ENCODE measurements around the gene ELMO1. TPM values are rescaled to one million over a fixed set of nuclear protein-coding genes. Genes with fewer than 3 reads are reported as not detected.

Gene ELMO1
- total RNA-seq (2014; rRNA removed; shearing (Covaris generic)), result 21.7 and 36.3 TPM in 2 replicates

GRCh38 chr7:37448636-37449361, at the start of gene ELMO1:
Gene ELMO1 (minus strand): TSS chr7:37448864. CDS start chr7:37342690, 106,174 bp downstream.
- peak; percentile 82 for DNase-seq (ENCODE audit: low read depth)

GRCh38 chr7:37497576-37497975, 48.9 kb upstream of the ELMO1 start:
- DNase-seq (ENCODE audit: low read depth), result no peak

GRCh38 chr7:37495574-37496184, 47.0 kb upstream of the ELMO1 start:
- DNase-seq (ENCODE audit: low read depth), result peak; percentile 43

- DNase-seq (ENCODE audit: low read depth), result peak; percentile 50
Observed at GRCh38 chr7:37494926-37495325, 46.3 kb upstream of the ELMO1 start.

- no peak for DNase-seq (ENCODE audit: low read depth)
Observed at GRCh38 chr7:37493810-37494209, 45.1 kb upstream of the ELMO1 start.

GRCh38 chr7:37493123-37493522, 44.5 kb upstream of the ELMO1 start:
- DNase-seq (ENCODE audit: low read depth), result no peak

- no peak for DNase-seq (ENCODE audit: low read depth)
Observed at GRCh38 chr7:37491919-37492694, 43.4 kb upstream of the ELMO1 start.

GRCh38 chr7:37489703-37490102, 41.0 kb upstream of the ELMO1 start:
- no peak for DNase-seq (ENCODE audit: low read depth)

- DNase-seq (ENCODE audit: low read depth), result no peak
Observed at GRCh38 chr7:37488163-37488764, 39.6 kb upstream of the ELMO1 start.

GRCh38 chr7:37484426-37485073, 35.9 kb upstream of the ELMO1 start:
- DNase-seq (ENCODE audit: low read depth), result peak; percentile 46

GRCh38 chr7:37483627-37484026, 35.0 kb upstream of the ELMO1 start:
- no peak for DNase-seq (ENCODE audit: low read depth)

GRCh38 chr7:37482953-37483352, 34.3 kb upstream of the ELMO1 start:
- DNase-seq (ENCODE audit: low read depth), result no peak

GRCh38 chr7:37482505-37482904, 33.8 kb upstream of the ELMO1 start:
- no peak for DNase-seq (ENCODE audit: low read depth)

- DNase-seq (ENCODE audit: low read depth), result no peak
Observed at GRCh38 chr7:37481722-37482288, 33.1 kb upstream of the ELMO1 start.

- DNase-seq (ENCODE audit: low read depth), result no peak
Observed at GRCh38 chr7:37481154-37481553, 32.5 kb upstream of the ELMO1 start.

- DNase-seq (ENCODE audit: low read depth), result peak; percentile 74
Observed at GRCh38 chr7:37480041-37481031, 31.7 kb upstream of the ELMO1 start.

GRCh38 chr7:37476881-37477450, 28.3 kb upstream of the ELMO1 start:
- no peak for DNase-seq (ENCODE audit: low read depth)

- no peak for DNase-seq (ENCODE audit: low read depth)
Observed at GRCh38 chr7:37476428-37476827, 27.8 kb upstream of the ELMO1 start.

- no peak for DNase-seq (ENCODE audit: low read depth)
Observed at GRCh38 chr7:37475646-37476045, 27.0 kb upstream of the ELMO1 start.

- DNase-seq (ENCODE audit: low read depth), result no peak
Observed at GRCh38 chr7:37471619-37472018, 23.0 kb upstream of the ELMO1 start.
